ENCODE measurements around the gene USP12.

The USP12 gene

GRCh38 chr13:27189192-27189591 lies 17.6 kb upstream of the USP12 start:
- H3K27ac ChIP-seq (ENCODE audit: low read depth, low read length, poor library complexity, severe bottlenecking), result no peak overlapping the region
- H3K9me3 ChIP-seq (ENCODE audit: low read length), result no peaks in the 10 kb centered on the region
- no peak for TF ChIP-seq CTCF (IDR thresholded peaks at IDR 0.05; ENCODE audit: low read length)
- TF ChIP-seq EZH2 (IDR thresholded peaks at IDR 0.05; ENCODE audit: borderline replicate concordance, low read length), result no peak
- H3F3A ChIP-seq (ENCODE audit: insufficient read depth, low read length), result no peaks in the 10 kb centered on the region
- H3K4me3 ChIP-seq (ENCODE audit: low read depth, low read length, poor library complexity, severe bottlenecking), result no peak overlapping the region
- H3K27me3 ChIP-seq (ENCODE audit: insufficient read depth, low read length), result no peaks in the 10 kb centered on the region
- no peak overlapping the region for H2AFZ ChIP-seq (ENCODE audit: low read length)
- H3K36me3 ChIP-seq (ENCODE audit: insufficient read depth, low read length), result no peaks in the 10 kb centered on the region
- no peaks in the 10 kb centered on the region for H4K20me1 ChIP-seq (ENCODE audit: insufficient read depth, low read length)
- H3K4me2 ChIP-seq (ENCODE audit: low read length), result no peak overlapping the region
- H3K79me2 ChIP-seq (ENCODE audit: insufficient read depth, low read length), result no peaks in the 10 kb centered on the region
- H3K9me2 ChIP-seq (ENCODE audit: low read depth, low read length), result no peaks in the 10 kb centered on the region
- H3K9ac ChIP-seq (ENCODE audit: low read length), result no peak overlapping the region
- H3K4me1 ChIP-seq (ENCODE audit: insufficient read depth, low read length, severe bottlenecking), result no peaks in the 10 kb centered on the region

- Histone ChIP-seq H3K9ac (ENCODE audit: low read length) (no peak overlapping the region), H3K79me2 (ENCODE audit: insufficient read depth, low read length) (no peaks in the 10 kb centered on the region), H4K20me1 (ENCODE audit: insufficient read depth, low read length) (no peaks in the 10 kb centered on the region), H3K36me3 (ENCODE audit: insufficient read depth, low read length) (no peaks in the 10 kb centered on the region), H3K9me2 (ENCODE audit: low read depth, low read length) (no peaks in the 10 kb centered on the region), H3K4me3 (ENCODE audit: low read depth, low read length, poor library complexity, severe bottlenecking) (no peak overlapping the region), H3K4me2 (ENCODE audit: low read length) (no peak overlapping the region), H3K27me3 (ENCODE audit: insufficient read depth, low read length) (no peaks in the 10 kb centered on the region), H2AFZ (ENCODE audit: low read length) (no peak overlapping the region), H3K4me1 (ENCODE audit: insufficient read depth, low read length, severe bottlenecking) (no peaks in the 10 kb centered on the region), H3K9me3 (ENCODE audit: low read length) (no peaks in the 10 kb centered on the region), H3F3A (ENCODE audit: insufficient read depth, low read length) (no peaks in the 10 kb centered on the region), H3K27ac (ENCODE audit: low read depth, low read length, poor library complexity, severe bottlenecking) (no peak overlapping the region)
- TF ChIP-seq EZH2 (IDR thresholded peaks at IDR 0.05; ENCODE audit: borderline replicate concordance, low read length) (no peak), CTCF (IDR thresholded peaks at IDR 0.05; ENCODE audit: low read length) (no peak)
Observed at GRCh38 chr13:27188239-27188638, 16.6 kb upstream of the USP12 start.

- Histone ChIP-seq H3K36me3 (ENCODE audit: insufficient read depth, low read length) (no peaks in the 10 kb centered on the region), H3K9ac (ENCODE audit: low read length) (no peak overlapping the region), H3K4me2 (ENCODE audit: low read length) (no peak overlapping the region), H4K20me1 (ENCODE audit: insufficient read depth, low read length) (no peaks in the 10 kb centered on the region), H3K9me2 (ENCODE audit: low read depth, low read length) (no peaks in the 10 kb centered on the region), H3K9me3 (ENCODE audit: low read length) (no peaks in the 10 kb centered on the region), H2AFZ (ENCODE audit: low read length) (no peak overlapping the region), H3K27me3 (ENCODE audit: insufficient read depth, low read length) (no peaks in the 10 kb centered on the region; the same call in 1 of the 2 replicates), H3K4me3 (ENCODE audit: low read depth, low read length, poor library complexity, severe bottlenecking) (no peak overlapping the region), H3K27ac (ENCODE audit: low read depth, low read length, poor library complexity, severe bottlenecking) (no peak overlapping the region), H3K79me2 (ENCODE audit: insufficient read depth, low read length) (no peaks in the 10 kb centered on the region), H3F3A (ENCODE audit: insufficient read depth, low read length) (no peaks in the 10 kb centered on the region), H3K4me1 (ENCODE audit: insufficient read depth, low read length, severe bottlenecking) (no peaks in the 10 kb centered on the region)
- no peak for TF ChIP-seq CTCF (IDR thresholded peaks at IDR 0.05; ENCODE audit: low read length)
- no peak for TF ChIP-seq EZH2 (IDR thresholded peaks at IDR 0.05; ENCODE audit: borderline replicate concordance, low read length)
Observed at GRCh38 chr13:27186295-27186694, 14.7 kb upstream of the USP12 start.
